ENCODE measurements around the gene ZNF420. TPM values are rescaled to one million over a fixed set of nuclear protein-coding genes. Genes with fewer than 3 reads are reported as not detected.

Gene ZNF420
- total and polyA plus RNA-seq, 2 of the 13 experiments (the other 11 are each of a cell fraction or from before 2014, with no cell fraction given), result 1.4 to 6.6 TPM

DNA sequence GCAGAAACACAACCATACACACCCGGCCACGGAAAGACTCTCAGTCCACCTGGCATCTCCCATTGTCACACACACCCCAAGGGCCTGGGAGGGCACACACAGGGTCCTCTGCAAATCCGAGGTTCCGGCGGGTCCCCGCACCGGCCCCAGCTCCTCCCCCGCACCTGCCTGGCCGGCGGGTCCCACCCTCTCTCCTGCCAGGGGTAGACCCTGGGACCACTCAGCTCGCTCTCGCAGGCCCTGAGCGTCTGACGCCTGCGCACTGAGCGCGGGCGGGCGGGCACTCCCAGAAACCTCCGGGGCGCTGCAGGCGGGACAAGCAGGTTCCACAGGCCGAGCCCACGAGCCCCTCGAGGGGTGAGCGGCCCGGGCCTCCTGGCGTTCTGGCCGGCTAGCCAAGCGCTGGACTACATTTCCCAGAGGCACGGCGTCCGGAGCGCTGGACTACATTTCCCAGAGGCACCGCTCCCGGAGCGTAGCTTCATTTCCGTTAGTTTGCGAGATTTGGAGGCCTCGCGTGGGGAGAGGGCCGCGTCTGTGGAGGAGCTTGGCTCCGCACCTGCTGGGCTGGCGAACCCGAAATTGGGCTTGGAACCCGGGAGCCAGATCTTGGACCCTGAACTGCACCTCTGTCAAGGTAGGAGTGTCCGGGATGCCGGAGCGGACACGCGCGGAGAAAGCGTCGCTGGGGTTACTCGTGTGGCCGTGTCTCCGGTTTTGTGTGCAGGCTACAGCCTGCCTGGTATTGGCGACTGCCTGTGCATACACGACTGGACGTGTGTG lies at the start of gene ZNF420 (continued):
- TF ChIP-seq HNRNPLL (IDR thresholded peaks at IDR 0.05; ENCODE audit: low read depth, low read length, poor library complexity, severe bottlenecking), result peak; percentile 70
- peak; percentile 60; the same call in 1 of the 2 replicates for TF ChIP-seq SNAI1 (CRISPR knock-in tag; IDR thresholded peaks at IDR 0.05; ENCODE audit: borderline replicate concordance)
- TF ChIP-seq ZSCAN29 (CRISPR knock-in tag; conservative IDR thresholded peaks at IDR 0.05), result peak; percentile 56; the same call in 1 of the 2 replicates
- peak; percentile 25; the same call in 1 of the 2 replicates for TF ChIP-seq FOSL2 (CRISPR knock-in tag; IDR thresholded peaks at IDR 0.05)
- peak; percentile 63; the same call in 1 of the 2 replicates for TF ChIP-seq SP2 (CRISPR knock-in tag; IDR thresholded peaks at IDR 0.05)
- TF ChIP-seq KDM5B (CRISPR knock-in tag; IDR thresholded peaks at IDR 0.05; ENCODE audit: borderline replicate concordance), result peak; percentile 77; the same call in 1 of the 2 replicates
- TF ChIP-seq YEATS2 (CRISPR knock-in tag; IDR thresholded peaks at IDR 0.05; ENCODE audit: borderline replicate concordance), result peak; percentile 91; the same call in 1 of the 2 replicates
- TF ChIP-seq EP300 (IDR thresholded peaks at IDR 0.05; ENCODE audit: low read depth in 2 of 2, low read length in 2 of 2), result peak; percentile 6 to 12; a peak in 1 of 4 replicates
- peak; percentile 13; the same call in 1 of the 2 replicates for TF ChIP-seq EP300 (CRISPR knock-in tag; IDR thresholded peaks at IDR 0.05; ENCODE audit: borderline replicate concordance)
- TF ChIP-seq ATF1 (CRISPR knock-in tag; IDR thresholded peaks at IDR 0.05), result 0 out of 2 replicates have a peak, but pooled peaks have one; percentile 30
- peak; percentile 96; the same call in 1 of the 2 replicates for TF ChIP-seq ZNF546 (CRISPR knock-in tag; conservative IDR thresholded peaks at IDR 0.05)
- no peak for TF ChIP-seq ZNF121 (CRISPR knock-in tag; IDR thresholded peaks at IDR 0.05)
- peak; percentile 84; the same call in 1 of the 2 replicates for TF ChIP-seq ZFP91 (CRISPR knock-in tag; IDR thresholded peaks at IDR 0.05; ENCODE audit: borderline replicate concordance)
- no peak; the same call in 1 of the 2 replicates for TF ChIP-seq ZNF484 (CRISPR knock-in tag; IDR thresholded peaks at IDR 0.05; ENCODE audit: borderline replicate concordance, low read depth)
- TF ChIP-seq ZNF772 (CRISPR knock-in tag; IDR thresholded peaks at IDR 0.05), result 0 out of 2 replicates have a peak, but pooled peaks have one; percentile 64
- TF ChIP-seq, protein P1, sequence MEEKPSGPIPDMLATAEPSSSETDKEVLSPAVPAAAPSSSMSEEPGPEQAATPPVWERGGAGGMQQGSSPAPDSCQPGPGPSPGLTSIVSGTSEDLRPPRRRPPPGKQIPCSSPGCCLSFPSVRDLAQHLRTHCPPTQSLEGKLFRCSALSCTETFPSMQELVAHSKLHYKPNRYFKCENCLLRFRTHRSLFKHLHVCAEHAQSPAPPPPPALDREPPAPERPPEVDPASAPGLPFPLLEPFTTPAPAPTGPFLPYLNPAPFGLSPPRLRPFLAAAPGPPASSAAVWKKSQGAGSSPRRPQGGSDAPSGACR (CRISPR knock-in tag; IDR thresholded peaks at IDR 0.05), result 0 out of 2 replicates have a peak, but pooled peaks have one; percentile 2
- peak; percentile 91 for TF ChIP-seq KDM2A (CRISPR knock-in tag; IDR thresholded peaks at IDR 0.05; ENCODE audit: borderline replicate concordance, low read depth)
- TF ChIP-seq, protein P2, sequence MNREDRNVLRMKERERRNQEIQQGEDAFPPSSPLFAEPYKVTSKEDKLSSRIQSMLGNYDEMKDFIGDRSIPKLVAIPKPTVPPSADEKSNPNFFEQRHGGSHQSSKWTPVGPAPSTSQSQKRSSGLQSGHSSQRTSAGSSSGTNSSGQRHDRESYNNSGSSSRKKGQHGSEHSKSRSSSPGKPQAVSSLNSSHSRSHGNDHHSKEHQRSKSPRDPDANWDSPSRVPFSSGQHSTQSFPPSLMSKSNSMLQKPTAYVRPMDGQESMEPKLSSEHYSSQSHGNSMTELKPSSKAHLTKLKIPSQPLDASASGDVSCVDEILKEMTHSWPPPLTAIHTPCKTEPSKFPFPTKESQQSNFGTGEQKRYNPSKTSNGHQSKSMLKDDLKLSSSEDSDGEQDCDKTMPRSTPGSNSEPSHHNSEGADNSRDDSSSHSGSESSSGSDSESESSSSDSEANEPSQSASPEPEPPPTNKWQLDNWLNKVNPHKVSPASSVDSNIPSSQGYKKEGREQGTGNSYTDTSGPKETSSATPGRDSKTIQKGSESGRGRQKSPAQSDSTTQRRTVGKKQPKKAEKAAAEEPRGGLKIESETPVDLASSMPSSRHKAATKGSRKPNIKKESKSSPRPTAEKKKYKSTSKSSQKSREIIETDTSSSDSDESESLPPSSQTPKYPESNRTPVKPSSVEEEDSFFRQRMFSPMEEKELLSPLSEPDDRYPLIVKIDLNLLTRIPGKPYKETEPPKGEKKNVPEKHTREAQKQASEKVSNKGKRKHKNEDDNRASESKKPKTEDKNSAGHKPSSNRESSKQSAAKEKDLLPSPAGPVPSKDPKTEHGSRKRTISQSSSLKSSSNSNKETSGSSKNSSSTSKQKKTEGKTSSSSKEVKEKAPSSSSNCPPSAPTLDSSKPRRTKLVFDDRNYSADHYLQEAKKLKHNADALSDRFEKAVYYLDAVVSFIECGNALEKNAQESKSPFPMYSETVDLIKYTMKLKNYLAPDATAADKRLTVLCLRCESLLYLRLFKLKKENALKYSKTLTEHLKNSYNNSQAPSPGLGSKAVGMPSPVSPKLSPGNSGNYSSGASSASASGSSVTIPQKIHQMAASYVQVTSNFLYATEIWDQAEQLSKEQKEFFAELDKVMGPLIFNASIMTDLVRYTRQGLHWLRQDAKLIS (CRISPR knock-in tag; IDR thresholded peaks at IDR 0.05), result no peak
- peak; percentile 54; the same call in 1 of the 2 replicates for TF ChIP-seq ZBTB43 (CRISPR knock-in tag; conservative IDR thresholded peaks at IDR 0.05)
- 0 out of 2 replicates have a peak, but pooled peaks have one; percentile 23 for TF ChIP-seq ZNF746 (CRISPR knock-in tag; IDR thresholded peaks at IDR 0.05)
- TF ChIP-seq ZNF160 (CRISPR knock-in tag; IDR thresholded peaks at IDR 0.05), result 0 out of 2 replicates have a peak, but pooled peaks have one; percentile 37

Data from HepG2 (cell line).